ENCODE data around the gene NAP1L4.

The NAP1L4 gene

GRCh38 chr11:3030289-3031070, 38.4 kb upstream of the NAP1L4 start:
- no peak for DNase-seq (ENCODE audit: low read depth)
- no peak overlapping the region for H3K4me3 ChIP-seq (replicated peaks; ENCODE audit: low read depth, low read length)
- no peak for TF ChIP-seq CTCF (IDR thresholded peaks at IDR 0.05; ENCODE audit: low read length, missing control alignments)

GRCh38 chr11:3028813-3029212, 36.7 kb upstream of the NAP1L4 start:
- no peak for TF ChIP-seq CTCF (IDR thresholded peaks at IDR 0.05; ENCODE audit: low read length, missing control alignments)
- DNase-seq (ENCODE audit: low read depth): no peak
- no peak overlapping the region for H3K4me3 ChIP-seq (replicated peaks; ENCODE audit: low read depth, low read length)

GRCh38 chr11:3026803-3027202, 34.7 kb upstream of the NAP1L4 start:
- H3K4me3 ChIP-seq (replicated peaks; ENCODE audit: low read depth, low read length): no peak overlapping the region
- no peak for TF ChIP-seq CTCF (IDR thresholded peaks at IDR 0.05; ENCODE audit: low read length, missing control alignments)
- no peak for DNase-seq (ENCODE audit: low read depth)

- no peak overlapping the region for H3K4me3 ChIP-seq (replicated peaks; ENCODE audit: low read depth, low read length)
- TF ChIP-seq CTCF (IDR thresholded peaks at IDR 0.05; ENCODE audit: low read length, missing control alignments): no peak
- DNase-seq (ENCODE audit: low read depth): peak; percentile 74
Measured at GRCh38 chr11:3022982-3023381, 30.9 kb upstream of the NAP1L4 start.

GRCh38 chr11:3022300-3022967, 30.3 kb upstream of the NAP1L4 start:
- H3K4me3 ChIP-seq (replicated peaks; ENCODE audit: low read depth, low read length): no peak overlapping the region
- DNase-seq (ENCODE audit: low read depth): peak; percentile 88
- no peak for TF ChIP-seq CTCF (IDR thresholded peaks at IDR 0.05; ENCODE audit: low read length, missing control alignments)

- peak; percentile 38 for DNase-seq (ENCODE audit: low read depth)
- peak; percentile 55 for TF ChIP-seq CTCF (IDR thresholded peaks at IDR 0.05; ENCODE audit: low read length, missing control alignments)
- H3K4me3 ChIP-seq (replicated peaks; ENCODE audit: low read depth, low read length): no peak overlapping the region
Measured at GRCh38 chr11:3021125-3021524, 29.0 kb upstream of the NAP1L4 start.

Data from fibroblast of pulmonary artery (primary cell).